ENCODE measurements around the gene EDEM1. TPM values are rescaled to one million over a fixed set of nuclear protein-coding genes. Genes with fewer than 3 reads are reported as not detected.

Gene EDEM1
- total RNA-seq, 3 donors from 2014 or later (not counting 1 experiment from before 2014, with no cell fraction given), result 55.3 to 64.2 (median 59.9) TPM

GRCh38 chr3:5264896-5265770 lies 77.6 kb downstream of the EDEM1 start:
- Histone ChIP-seq H3K27me3 (ENCODE audit: control insufficient read depth, insufficient read depth, low read length) (no peaks in the 10 kb centered on the region), H3K4me1 (ENCODE audit: control insufficient read depth, insufficient read depth, low read length) (peaks cover 3% of the 10 kb centered on the region), H3K36me3 (ENCODE audit: control insufficient read depth, insufficient read depth, low read length) (no peaks in the 10 kb centered on the region), H3K27ac (ENCODE audit: low read length) (no peak overlapping the region), H3K4me3 (ENCODE audit: low read length) (no peak overlapping the region), H3K9me3 (ENCODE audit: control insufficient read depth, insufficient read depth, low read length) (no peaks in the 10 kb centered on the region)
- Mint-ChIP-seq H3K4me3 (no peak overlapping the region), H3K9me3 (no peaks in the 10 kb centered on the region), H3K27me3 (ENCODE audit: low read depth in 2 of 2) (peaks cover 6 to 8% of the 10 kb centered on the region in 2 donors), H3K4me1 (peaks cover 0 to 4% of the 10 kb centered on the region in 2 donors), H3K36me3 (no peaks in the 10 kb centered on the region), H3K27ac (no peak overlapping the region)
- DNase-seq, result no peak
- WGBS (ENCODE audit: insufficient coverage), result 87% methylated on average over 6 of the region's 7 CpGs
- ATAC-seq, result no peak
- intact Hi-C loops (cut with micrococcal nuclease), result no loop called here
- TF ChIP-seq, protein P1, sequence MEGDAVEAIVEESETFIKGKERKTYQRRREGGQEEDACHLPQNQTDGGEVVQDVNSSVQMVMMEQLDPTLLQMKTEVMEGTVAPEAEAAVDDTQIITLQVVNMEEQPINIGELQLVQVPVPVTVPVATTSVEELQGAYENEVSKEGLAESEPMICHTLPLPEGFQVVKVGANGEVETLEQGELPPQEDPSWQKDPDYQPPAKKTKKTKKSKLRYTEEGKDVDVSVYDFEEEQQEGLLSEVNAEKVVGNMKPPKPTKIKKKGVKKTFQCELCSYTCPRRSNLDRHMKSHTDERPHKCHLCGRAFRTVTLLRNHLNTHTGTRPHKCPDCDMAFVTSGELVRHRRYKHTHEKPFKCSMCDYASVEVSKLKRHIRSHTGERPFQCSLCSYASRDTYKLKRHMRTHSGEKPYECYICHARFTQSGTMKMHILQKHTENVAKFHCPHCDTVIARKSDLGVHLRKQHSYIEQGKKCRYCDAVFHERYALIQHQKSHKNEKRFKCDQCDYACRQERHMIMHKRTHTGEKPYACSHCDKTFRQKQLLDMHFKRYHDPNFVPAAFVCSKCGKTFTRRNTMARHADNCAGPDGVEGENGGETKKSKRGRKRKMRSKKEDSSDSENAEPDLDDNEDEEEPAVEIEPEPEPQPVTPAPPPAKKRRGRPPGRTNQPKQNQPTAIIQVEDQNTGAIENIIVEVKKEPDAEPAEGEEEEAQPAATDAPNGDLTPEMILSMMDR (IDR thresholded peaks at IDR 0.05), result no peak

- no peaks in the 10 kb centered on the region for H3K9me3 Mint-ChIP-seq
- H3K9me3 ChIP-seq (ENCODE audit: control insufficient read depth, insufficient read depth, low read length), result no peaks in the 10 kb centered on the region
- H3K4me1 ChIP-seq (ENCODE audit: control insufficient read depth, insufficient read depth, low read length), result no peaks in the 10 kb centered on the region
- peaks cover 2 to 8% of the 10 kb centered on the region in 2 donors for H3K27me3 Mint-ChIP-seq (ENCODE audit: low read depth in 2 of 2)
- H3K27ac ChIP-seq (ENCODE audit: low read length), result no peak overlapping the region
- H3K4me3 Mint-ChIP-seq, result no peak overlapping the region
- no peaks in the 10 kb centered on the region for H3K36me3 ChIP-seq (ENCODE audit: control insufficient read depth, insufficient read depth, low read length)
- intact Hi-C loops (cut with micrococcal nuclease), result no loop called here
- TF ChIP-seq, protein P1 (IDR thresholded peaks at IDR 0.05), result no peak
- no peak for DNase-seq
- H3K27ac Mint-ChIP-seq, result no peak overlapping the region
- no peaks in the 10 kb centered on the region for H3K4me1 Mint-ChIP-seq
- H3K4me3 ChIP-seq (ENCODE audit: low read length), result no peak overlapping the region
- no peaks in the 10 kb centered on the region for H3K36me3 Mint-ChIP-seq
- no peak for ATAC-seq
- WGBS (ENCODE audit: insufficient coverage), result no CpG with 5 or more reads among the region's 2 CpGs
- no peaks in the 10 kb centered on the region for H3K27me3 ChIP-seq (ENCODE audit: control insufficient read depth, insufficient read depth, low read length)
Measured at GRCh38 chr3:5267252-5267651, 79.7 kb downstream of the EDEM1 start.

- peaks cover 2 to 8% of the 10 kb centered on the region in 2 donors for H3K27me3 Mint-ChIP-seq (ENCODE audit: low read depth in 2 of 2)
- ATAC-seq (no peak), DNase-seq (no peak)
- H3K27me3 ChIP-seq (ENCODE audit: control insufficient read depth, insufficient read depth, low read length), result no peaks in the 10 kb centered on the region
- H3K4me3 ChIP-seq (ENCODE audit: low read length), result no peak overlapping the region
- no peaks in the 10 kb centered on the region for H3K36me3 Mint-ChIP-seq
- H3K36me3 ChIP-seq (ENCODE audit: control insufficient read depth, insufficient read depth, low read length), result no peaks in the 10 kb centered on the region
- intact Hi-C loops (cut with micrococcal nuclease), result no loop called here
- no peak overlapping the region for H3K27ac Mint-ChIP-seq
- H3K4me3 Mint-ChIP-seq, result no peak overlapping the region
- no peaks in the 10 kb centered on the region for H3K9me3 ChIP-seq (ENCODE audit: control insufficient read depth, insufficient read depth, low read length)
- H3K27ac ChIP-seq (ENCODE audit: low read length), result no peak overlapping the region
- no peaks in the 10 kb centered on the region for H3K4me1 ChIP-seq (ENCODE audit: control insufficient read depth, insufficient read depth, low read length)
- H3K4me1 Mint-ChIP-seq, result no peaks in the 10 kb centered on the region
- TF ChIP-seq, protein P1 (IDR thresholded peaks at IDR 0.05), result no peak
- H3K9me3 Mint-ChIP-seq, result no peaks in the 10 kb centered on the region
- no CpG with 5 or more reads among the region's 1 CpG for WGBS (ENCODE audit: insufficient coverage)
Measured at GRCh38 chr3:5267889-5268288, 80.4 kb downstream of the EDEM1 start.

Other genes with a start within 250 kb of the EDEM1 start
- 100 to 1,000 TPM; 512 to 725 (median 719) TPM for gene BHLHE40, start 208.3 kb upstream of the EDEM1 start, total RNA-seq
- gene ARL8B, start 65.4 kb upstream of the EDEM1 start, total RNA-seq, result 10 to 100 TPM; 43.3 to 52.7 (median 48.9) TPM